Ishikawa (cell line): ENCODE data around the gene HLCS.
A peak's percentile ranks its signal among the peaks of the same experiment; 100 is the strongest.

Source experiments
- CEBPB ChIP-seq: IDR thresholded peaks from 2 replicates; pipeline ENCODE4 v1.6.1; 2012
- EGR1 ChIP-seq: IDR thresholded peaks from 2 replicates; pipeline ENCODE4 v1.6.1; 2012
- EP300 ChIP-seq: IDR thresholded peaks from 2 replicates; pipeline ENCODE4 v1.6.1; 2012; ENCODE audit warnings: borderline replicate concordance
- FOXM1 ChIP-seq: IDR thresholded peaks from 2 replicates; pipeline ENCODE4 v1.6.1; 2012; ENCODE audit warnings: low read depth, borderline replicate concordance
- MAX ChIP-seq: IDR thresholded peaks from 2 replicates; pipeline ENCODE4 v1.6.1; 2012
- RAD21 ChIP-seq: IDR thresholded peaks from 2 replicates; pipeline ENCODE4 v1.6.1; 2012; ENCODE audit warnings: low read depth
- TAF1 ChIP-seq: IDR thresholded peaks from 2 replicates; pipeline ENCODE4 v1.6.1; 2012; ENCODE audit warnings: low read depth, mild to moderate bottlenecking
- TCF12 ChIP-seq: IDR thresholded peaks from 2 replicates; pipeline ENCODE4 v1.6.1; 2012; ENCODE audit warnings: low read depth
- USF1 ChIP-seq: IDR thresholded peaks from 2 replicates; pipeline ENCODE4 v1.6.1; 2012
- YY1 ChIP-seq: IDR thresholded peaks from 2 replicates; pipeline ENCODE4 v1.6.1; 2012; ENCODE audit warnings: low read depth
- ZBTB7A ChIP-seq: IDR thresholded peaks from 2 replicates; pipeline ENCODE4 v1.6.1; 2012; ENCODE audit warnings: low read depth
- TF ChIP-seq, protein P1 (sequence below): IDR thresholded peaks from 2 replicates; pipeline ENCODE4 v1.6.1; 2012; ENCODE audit warnings: low read depth, mild to moderate bottlenecking

DNA sequence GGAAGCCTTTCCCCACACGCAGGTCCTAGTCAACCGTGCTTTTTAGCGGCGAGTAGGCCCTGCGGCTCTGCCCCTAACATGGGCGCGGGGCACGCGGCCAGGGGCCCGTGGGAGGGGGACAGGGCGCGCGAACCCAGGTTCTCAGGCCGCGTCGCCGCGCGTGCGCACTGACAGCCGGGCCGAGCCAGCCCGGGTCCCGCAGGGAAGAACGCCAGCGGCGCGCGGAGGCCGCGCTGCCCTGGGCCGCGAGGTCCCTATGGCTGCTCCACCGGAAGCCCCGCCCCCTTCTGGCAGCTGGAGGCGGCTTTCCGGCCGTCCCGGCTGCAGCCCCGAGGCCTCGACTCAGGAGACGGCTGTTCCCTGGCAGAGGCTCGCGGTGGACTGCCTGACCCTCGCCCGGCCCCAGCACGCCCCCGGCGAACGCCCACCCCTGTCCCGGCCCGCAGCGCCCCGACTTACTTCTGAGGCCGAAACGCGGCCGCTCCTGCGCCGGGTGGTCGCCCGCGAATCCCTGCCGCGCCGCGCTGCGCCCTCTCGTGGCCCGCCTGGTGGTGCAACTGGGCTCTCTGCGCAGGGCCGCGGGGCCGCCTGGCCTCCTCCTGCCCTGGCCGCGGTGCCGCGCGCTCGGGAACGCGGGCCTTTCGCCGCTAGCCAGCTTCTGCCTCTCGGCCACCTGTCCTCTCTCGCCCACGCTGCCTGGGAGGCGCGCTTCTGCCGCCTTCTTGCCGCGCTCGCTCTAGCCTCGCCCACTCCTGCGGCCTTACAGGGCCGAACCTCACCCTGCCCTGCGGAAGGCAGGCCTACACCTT, 23.4 kb upstream of the HLCS start:
- no peak for TF ChIP-seq EP300
- peak; percentile 56; the same call in 1 of the 2 replicates for TF ChIP-seq TAF1
- TF ChIP-seq, protein P1, sequence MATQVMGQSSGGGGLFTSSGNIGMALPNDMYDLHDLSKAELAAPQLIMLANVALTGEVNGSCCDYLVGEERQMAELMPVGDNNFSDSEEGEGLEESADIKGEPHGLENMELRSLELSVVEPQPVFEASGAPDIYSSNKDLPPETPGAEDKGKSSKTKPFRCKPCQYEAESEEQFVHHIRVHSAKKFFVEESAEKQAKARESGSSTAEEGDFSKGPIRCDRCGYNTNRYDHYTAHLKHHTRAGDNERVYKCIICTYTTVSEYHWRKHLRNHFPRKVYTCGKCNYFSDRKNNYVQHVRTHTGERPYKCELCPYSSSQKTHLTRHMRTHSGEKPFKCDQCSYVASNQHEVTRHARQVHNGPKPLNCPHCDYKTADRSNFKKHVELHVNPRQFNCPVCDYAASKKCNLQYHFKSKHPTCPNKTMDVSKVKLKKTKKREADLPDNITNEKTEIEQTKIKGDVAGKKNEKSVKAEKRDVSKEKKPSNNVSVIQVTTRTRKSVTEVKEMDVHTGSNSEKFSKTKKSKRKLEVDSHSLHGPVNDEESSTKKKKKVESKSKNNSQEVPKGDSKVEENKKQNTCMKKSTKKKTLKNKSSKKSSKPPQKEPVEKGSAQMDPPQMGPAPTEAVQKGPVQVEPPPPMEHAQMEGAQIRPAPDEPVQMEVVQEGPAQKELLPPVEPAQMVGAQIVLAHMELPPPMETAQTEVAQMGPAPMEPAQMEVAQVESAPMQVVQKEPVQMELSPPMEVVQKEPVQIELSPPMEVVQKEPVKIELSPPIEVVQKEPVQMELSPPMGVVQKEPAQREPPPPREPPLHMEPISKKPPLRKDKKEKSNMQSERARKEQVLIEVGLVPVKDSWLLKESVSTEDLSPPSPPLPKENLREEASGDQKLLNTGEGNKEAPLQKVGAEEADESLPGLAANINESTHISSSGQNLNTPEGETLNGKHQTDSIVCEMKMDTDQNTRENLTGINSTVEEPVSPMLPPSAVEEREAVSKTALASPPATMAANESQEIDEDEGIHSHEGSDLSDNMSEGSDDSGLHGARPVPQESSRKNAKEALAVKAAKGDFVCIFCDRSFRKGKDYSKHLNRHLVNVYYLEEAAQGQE = no peak
- no peak for TF ChIP-seq CEBPB
- TF ChIP-seq MAX = peak; percentile 93; the same call in 1 of the 2 replicates
- TF ChIP-seq RAD21 = peak; percentile 40; the same call in 1 of the 2 replicates
- TF ChIP-seq ZBTB7A = no peak
- peak; percentile 77 for TF ChIP-seq YY1
- TF ChIP-seq USF1 = no peak
- peak; percentile 91 for TF ChIP-seq EGR1
- TF ChIP-seq FOXM1 = no peak
- no peak; the same call in 1 of the 2 replicates for TF ChIP-seq TCF12
